Natural killer cell treated with Interleukin-12 subunit alpha and Interleukin-12 subunit beta and Interleukin-15 and Interleukin-18, amount 100 ng/mL, for 72 hours (primary cell): ENCODE data around the gene ADSS1. TPM values are rescaled to one million over a fixed set of nuclear protein-coding genes. Genes with fewer than 3 reads are reported as not detected.
A peak's percentile ranks its signal among the peaks of the same experiment; 100 is the strongest.

Experiments
- ATAC-seq, 2 donors: fragments of 150-1000 bp; cut with Tn5 transposase in 1 of 2; sonication (Bioruptor Pico), chemical (Tn5 transposase) in 1 of 2; 2 replicates each; pipeline ENCODE4 v1.10.0; 2021
- DNase-seq: peaks from one replicate; pipeline ENCODE4 v3.0.0; 2022; ENCODE audit warnings: low spot score
- H3K27ac Mint-ChIP-seq, 2 donors: 1 replicate in 1 of 2; 2 replicates in 1 of 2; pipeline ENCODE4 v1.8.0; 2022; ENCODE audit warnings: mixed read lengths in 2 of 2, mild to moderate bottlenecking in 1 of 2, moderate library complexity in 1 of 2
- H3K27me3 Mint-ChIP-seq, 2 donors: 1 replicate in 1 of 2; 2 replicates in 1 of 2; pipeline ENCODE4 v1.8.0; 2022; ENCODE audit warnings: mixed read lengths in 2 of 2
- H3K36me3 Mint-ChIP-seq: one replicate; pipeline ENCODE4 v1.8.0; 2022; ENCODE audit warnings: mixed read lengths
- H3K4me1 Mint-ChIP-seq, 2 donors: 1 replicate in 1 of 2; 2 replicates in 1 of 2; pipeline ENCODE4 v1.8.0; 2022; ENCODE audit warnings: low read depth in 2 of 2, mixed read lengths in 2 of 2, mild to moderate bottlenecking in 1 of 2
- H3K4me3 Mint-ChIP-seq: one replicate; pipeline ENCODE4 v1.8.0; 2022; ENCODE audit warnings: mixed read lengths
- H3K9me3 Mint-ChIP-seq: 2 replicates; pipeline ENCODE4 v1.8.0; 2022; ENCODE audit warnings: mixed read lengths
- total RNA-seq, 2 donors: library from RNA; stranded (reverse); gene quantifications; one replicate each; pipeline ENCODE4 v1.2.3, GENCODE V29; 2022

ADSS1 gene
- total RNA-seq = under 1 TPM; 0.50 to 0.61 TPM

DNA sequence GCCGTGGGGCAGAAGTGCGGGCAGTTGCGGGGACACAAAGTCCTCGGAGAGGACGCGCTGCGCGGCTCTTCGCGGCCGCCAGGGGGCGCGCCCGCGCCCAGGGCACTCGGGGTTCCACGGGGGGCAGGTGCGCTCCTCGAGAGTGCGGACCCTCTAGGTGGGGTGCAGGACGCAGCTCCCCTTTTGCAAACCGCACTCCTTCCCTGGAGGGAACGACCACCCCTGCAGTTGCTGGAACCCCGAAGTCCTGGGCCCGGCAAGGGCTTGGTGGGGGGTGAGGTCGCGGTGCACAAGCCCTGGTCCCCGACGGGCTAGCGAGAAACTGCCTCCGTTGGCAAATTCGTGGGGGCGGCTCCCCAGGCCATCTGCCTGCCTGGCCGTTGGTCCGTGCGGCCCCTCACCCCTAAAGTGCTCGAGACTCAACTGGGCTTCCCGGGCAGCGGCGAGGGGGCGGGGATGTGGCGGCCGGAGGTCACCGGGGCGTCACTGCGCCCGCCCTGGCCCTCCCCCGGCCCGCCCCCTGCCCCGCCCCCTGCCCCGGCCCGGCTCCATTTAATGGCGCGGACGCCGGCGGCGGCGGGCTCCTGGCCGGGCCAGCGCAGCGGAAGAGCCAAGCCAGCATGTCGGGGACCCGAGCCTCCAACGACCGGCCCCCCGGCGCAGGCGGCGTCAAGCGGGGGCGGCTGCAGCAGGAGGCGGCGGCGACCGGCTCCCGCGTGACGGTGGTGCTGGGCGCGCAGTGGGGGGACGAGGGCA lies at the start of gene ADSS1:
Gene ADSS1, plus strand, starts transcription at position 579 of the 756 bp plus-strand sequence. Its CDS starts 42 bp downstream, at position 621.
- no peaks in the 10 kb centered on the region for H3K9me3 Mint-ChIP-seq
- H3K27ac Mint-ChIP-seq = no peak within 1 kb of the TSS
- peaks cover 0 to 5% of the 10 kb centered on the region in 2 donors for H3K4me1 Mint-ChIP-seq
- ATAC-seq = peak; percentile 85 to 92
- DNase-seq = peak; percentile 84
- peaks cover 0 to 4% of the 10 kb centered on the region in 2 donors for H3K27me3 Mint-ChIP-seq
- H3K36me3 Mint-ChIP-seq = no peaks in the 10 kb centered on the region
- H3K4me3 Mint-ChIP-seq = peak within 1 kb of the TSS; percentile 55

DNA sequence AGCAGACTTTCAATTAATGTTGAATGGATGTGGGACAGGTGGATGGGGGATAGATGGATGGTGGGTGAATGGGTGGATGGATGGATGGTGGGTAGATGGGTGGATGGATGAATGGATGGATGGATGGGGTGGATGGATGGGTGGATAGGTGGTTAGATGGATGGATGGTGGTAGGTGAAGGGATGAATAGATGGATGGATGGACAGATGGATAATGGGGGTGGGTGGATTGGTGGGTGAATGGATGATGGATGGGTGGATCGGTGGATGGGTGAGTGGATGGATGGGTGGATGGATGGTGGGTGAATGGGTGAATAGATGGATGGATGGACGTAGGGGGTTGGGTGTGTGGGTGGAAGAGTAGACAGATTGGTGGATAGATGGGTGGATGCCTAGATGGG lies 48.6 kb upstream of the ADSS1 start:
- H3K4me1 Mint-ChIP-seq = peaks cover 6 to 7% of the 10 kb centered on the region in 2 donors
- peaks cover 13 to 17% of the 10 kb centered on the region in 2 donors for H3K27me3 Mint-ChIP-seq
- H3K9me3 Mint-ChIP-seq = no peaks in the 10 kb centered on the region
- H3K36me3 Mint-ChIP-seq = no peaks in the 10 kb centered on the region
- DNase-seq (no peak), ATAC-seq (no peak)
- peak overlapping the region; percentile 15 for H3K4me3 Mint-ChIP-seq
- H3K27ac Mint-ChIP-seq = no peak overlapping the region

DNA sequence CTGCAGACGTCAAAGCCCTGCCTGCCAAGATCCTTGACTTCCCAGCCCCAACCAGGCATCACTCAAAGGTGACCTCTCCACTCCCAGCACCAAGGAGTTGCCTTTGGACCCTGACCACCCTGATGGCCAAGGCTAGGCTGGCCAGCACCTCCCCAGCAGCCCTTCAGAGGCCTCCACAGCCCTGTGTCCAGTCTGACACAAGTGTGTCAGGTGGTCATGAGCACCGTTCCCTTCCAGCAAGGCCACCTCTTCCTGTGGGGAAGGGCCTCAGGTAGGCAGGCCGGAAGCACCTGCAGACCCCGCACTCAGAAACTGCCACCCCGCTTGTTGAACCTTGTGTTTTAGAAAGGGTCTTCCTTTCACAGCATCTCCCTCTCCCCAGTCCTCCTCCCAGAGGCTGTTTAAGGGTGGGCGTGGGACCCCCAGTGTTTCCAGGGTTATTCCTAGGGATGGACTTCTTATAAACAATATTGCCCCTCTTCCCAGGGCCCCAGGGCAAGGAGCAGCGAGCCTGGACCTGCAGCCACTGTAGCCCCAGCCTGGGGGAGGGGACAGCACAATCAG lies 47.8 kb upstream of the ADSS1 start:
- H3K27me3 Mint-ChIP-seq = peaks cover 12 to 13% of the 10 kb centered on the region in 2 donors
- peaks cover 6 to 7% of the 10 kb centered on the region in 2 donors for H3K4me1 Mint-ChIP-seq
- no peak overlapping the region for H3K4me3 Mint-ChIP-seq
- H3K36me3 Mint-ChIP-seq = no peaks in the 10 kb centered on the region
- H3K27ac Mint-ChIP-seq = no peak overlapping the region
- ATAC-seq (no peak), DNase-seq (no peak)
- H3K9me3 Mint-ChIP-seq = no peaks in the 10 kb centered on the region

DNA sequence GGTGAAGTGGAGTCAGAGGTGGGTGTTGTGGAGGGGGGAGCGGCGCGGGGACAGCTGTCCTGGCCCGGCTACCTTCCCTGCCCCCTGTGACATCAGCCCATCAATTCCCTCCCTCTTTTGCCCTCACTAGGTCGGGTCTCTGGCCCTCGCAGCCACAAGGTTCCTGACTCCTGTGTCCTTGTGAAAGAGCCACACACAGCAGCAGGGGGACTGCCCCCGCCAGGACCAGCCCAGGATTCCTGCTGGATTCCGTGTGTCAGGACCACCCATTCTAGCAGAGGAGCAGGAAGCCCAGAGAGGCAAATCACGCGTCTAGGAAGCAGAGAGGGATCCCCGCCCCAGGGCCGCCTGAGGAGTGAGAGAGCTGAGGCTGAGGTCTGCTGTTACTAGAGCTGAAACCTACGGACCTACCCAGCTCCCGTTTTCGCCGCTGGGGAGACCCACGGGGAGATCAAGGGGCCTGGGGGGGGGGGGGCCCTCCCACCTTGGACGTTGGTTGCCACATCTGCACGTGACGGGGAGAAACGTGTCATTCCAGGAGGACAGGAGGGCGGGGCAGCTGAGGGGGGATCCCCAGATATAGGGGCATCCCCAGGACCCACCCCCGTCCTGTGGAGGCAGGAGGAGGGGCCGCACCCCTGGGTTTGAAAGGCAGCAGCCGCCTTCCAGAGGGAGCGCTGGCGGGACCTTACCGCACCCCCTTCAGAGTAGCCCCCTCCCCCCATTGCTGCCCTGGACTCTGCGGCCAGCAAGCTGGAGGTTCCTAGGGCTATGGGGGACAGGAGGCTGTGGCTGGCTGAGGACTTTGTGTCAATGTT lies 47.1 kb upstream of the ADSS1 start:
- H3K9me3 Mint-ChIP-seq = no peaks in the 10 kb centered on the region
- H3K27ac Mint-ChIP-seq = no peak overlapping the region
- H3K4me3 Mint-ChIP-seq = peak overlapping the region; percentile 61
- H3K4me1 Mint-ChIP-seq = peaks cover 6 to 7% of the 10 kb centered on the region in 2 donors
- H3K36me3 Mint-ChIP-seq = no peaks in the 10 kb centered on the region
- DNase-seq = no peak
- peak; percentile 1 to 8 for ATAC-seq
- peaks cover 14 to 17% of the 10 kb centered on the region in 2 donors for H3K27me3 Mint-ChIP-seq

DNA sequence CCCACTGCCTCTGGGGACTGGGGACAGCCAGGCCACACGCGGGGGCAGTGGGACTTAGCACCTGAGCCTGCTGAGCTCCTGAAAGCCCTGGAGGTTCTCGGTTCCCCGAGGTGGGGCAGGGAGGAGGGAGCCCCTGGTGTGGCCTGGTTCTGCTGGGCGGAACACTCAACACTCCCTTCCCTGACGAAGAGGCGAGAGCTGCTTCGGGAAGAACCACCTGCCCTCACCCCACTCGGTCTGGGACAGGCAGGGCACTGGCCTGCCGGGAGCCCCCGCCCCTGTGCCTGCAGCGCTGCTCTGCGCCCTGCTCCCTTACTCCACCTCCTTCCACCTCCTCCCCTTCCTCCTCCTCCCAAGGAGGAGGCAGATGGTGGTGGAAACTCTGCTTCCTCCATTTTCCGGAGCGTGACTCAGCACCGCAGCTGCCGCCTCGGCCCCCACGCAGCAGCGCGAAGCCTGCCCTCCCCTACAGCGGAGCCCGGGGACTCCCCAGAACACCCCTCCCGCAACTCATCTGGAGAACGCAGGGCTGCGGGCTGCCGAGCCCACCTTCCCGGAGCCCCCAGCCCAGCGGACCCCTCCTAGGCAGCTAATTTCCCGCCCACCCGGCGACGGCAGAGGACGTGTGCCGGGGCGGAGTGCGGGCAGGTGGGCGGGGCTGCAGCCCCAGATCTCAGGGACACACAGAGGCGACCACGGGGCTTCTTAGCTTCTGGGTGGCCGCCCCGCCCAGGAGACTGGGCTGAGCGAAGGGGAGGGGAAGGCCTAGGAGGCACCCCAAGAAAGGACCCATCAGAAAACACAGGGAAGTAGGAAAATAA lies 46.3 kb upstream of the ADSS1 start:
- H3K4me1 Mint-ChIP-seq = peaks cover 6 to 7% of the 10 kb centered on the region in 2 donors
- peak overlapping the region; percentile 31 to 62 for H3K27ac Mint-ChIP-seq
- no peaks in the 10 kb centered on the region for H3K36me3 Mint-ChIP-seq
- peak; percentile 83 for DNase-seq
- no peaks in the 10 kb centered on the region for H3K9me3 Mint-ChIP-seq
- H3K27me3 Mint-ChIP-seq = peaks cover 11 to 17% of the 10 kb centered on the region in 2 donors
- peak; percentile 82 to 87 for ATAC-seq
- peak overlapping the region; percentile 64 for H3K4me3 Mint-ChIP-seq

DNA sequence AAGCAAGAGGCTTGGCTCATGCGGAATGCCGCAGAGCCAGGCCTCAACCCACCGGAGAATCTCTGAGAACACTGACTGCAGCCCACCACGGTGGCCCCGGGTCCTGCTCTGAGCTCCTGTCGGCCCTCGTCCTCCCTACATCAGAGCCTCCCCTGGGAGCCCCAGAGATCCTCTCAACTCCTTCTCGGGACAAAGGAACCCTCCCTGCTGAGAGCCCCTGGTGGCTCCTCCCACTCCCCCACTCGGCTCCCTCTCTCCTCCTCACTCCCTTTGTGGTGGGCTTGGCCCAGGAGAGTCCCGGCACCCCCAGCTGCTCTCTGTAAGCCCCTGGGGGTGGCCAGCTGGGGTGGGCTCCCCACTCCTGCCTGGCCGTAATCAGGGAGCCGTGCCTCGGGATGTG lies 45.7 kb upstream of the ADSS1 start:
- Mint-ChIP-seq H3K27me3 (peaks cover 11 to 17% of the 10 kb centered on the region in 2 donors), H3K4me3 (peak overlapping the region; percentile 64), H3K9me3 (no peaks in the 10 kb centered on the region), H3K27ac (peak overlapping the region in 1 of 2 donors; percentile 62), H3K36me3 (no peaks in the 10 kb centered on the region), H3K4me1 (peaks cover 6 to 7% of the 10 kb centered on the region in 2 donors)
- no peak for DNase-seq
- no peak for ATAC-seq

DNA sequence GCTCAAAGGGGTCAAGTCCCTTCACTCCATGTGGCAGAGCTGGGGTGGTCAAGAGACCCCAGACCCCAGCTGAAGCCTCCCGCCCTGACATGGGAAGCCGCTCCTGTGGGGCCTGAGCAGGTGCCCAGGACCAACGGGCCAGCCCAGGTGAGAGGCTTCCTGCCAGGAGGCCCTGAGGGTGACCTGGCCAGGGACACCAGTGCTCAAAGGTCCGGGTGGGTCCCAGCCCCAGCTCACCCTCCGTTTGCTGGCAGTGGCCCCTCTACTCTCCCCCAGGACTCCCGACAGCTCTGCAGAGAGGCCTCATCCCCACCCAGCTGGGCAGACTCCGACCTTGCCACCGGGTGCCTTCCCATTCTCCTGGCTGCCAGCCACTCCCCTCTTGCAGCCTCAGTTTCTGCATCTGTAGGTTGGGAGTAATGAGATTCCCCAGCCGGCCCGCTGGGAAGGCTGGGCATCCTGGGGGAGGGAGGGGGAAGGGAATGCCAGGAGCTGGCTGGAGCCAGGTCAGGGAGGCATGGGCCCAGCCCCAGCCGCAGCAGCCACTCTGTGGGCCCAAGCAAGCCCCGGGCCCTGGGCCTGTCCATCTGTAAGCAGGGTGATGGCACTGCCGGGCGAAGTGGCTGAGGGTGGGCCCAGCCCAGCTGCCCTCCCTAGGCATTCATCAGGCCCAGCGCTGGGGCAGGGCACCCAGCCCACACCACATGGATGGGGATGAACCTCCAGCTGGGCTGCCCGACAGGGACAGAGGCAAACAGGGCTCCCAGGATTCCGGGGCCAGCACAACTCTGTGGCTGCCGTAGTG lies 44.9 kb upstream of the ADSS1 start:
- DNase-seq (no peak), ATAC-seq (no peak)
- H3K9me3 Mint-ChIP-seq = no peaks in the 10 kb centered on the region
- no peak overlapping the region for H3K4me3 Mint-ChIP-seq
- H3K36me3 Mint-ChIP-seq = no peaks in the 10 kb centered on the region
- no peak overlapping the region for H3K27ac Mint-ChIP-seq
- peaks cover 4 to 6% of the 10 kb centered on the region in 2 donors for H3K4me1 Mint-ChIP-seq
- H3K27me3 Mint-ChIP-seq = peaks cover 11 to 17% of the 10 kb centered on the region in 2 donors

DNA sequence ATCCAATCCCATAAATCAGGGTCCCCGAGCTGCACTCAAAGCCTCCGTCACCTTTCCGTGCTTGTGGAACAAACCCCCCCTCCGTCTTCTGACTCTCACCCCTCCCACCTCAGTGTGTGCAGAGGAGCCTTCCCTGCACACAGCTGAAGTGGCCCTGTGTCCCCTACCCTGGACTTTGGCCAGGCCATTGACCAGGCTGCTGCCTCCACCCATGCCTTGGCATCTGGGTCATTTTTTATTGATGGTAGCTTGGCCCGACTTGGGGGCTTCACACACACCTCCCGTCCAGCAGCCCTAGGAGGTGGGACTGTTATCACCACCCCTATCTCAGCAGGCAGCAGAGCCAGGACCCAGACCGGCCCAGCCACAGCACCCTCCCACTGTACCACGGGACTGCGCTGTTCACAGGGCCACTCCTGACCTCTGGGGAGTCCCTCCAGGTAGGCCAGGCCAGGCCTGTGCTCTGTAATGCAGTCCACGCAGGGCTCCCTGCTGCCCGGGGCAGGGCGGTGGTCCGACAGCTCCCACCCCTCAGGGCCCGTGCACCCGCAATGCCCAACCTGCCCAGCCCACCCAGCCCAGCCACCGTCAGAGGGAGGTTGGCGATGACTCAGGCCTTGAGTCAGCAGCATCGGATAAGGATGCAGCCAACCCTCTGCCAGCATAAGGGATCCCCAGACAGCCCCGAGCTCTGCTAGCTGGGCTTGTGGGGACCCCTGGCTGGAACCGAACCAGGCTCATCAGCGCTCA lies 43.8 kb upstream of the ADSS1 start:
- no peak for DNase-seq
- H3K4me1 Mint-ChIP-seq = peaks cover 5 to 6% of the 10 kb centered on the region in 2 donors
- H3K4me3 Mint-ChIP-seq = no peak overlapping the region

DNA sequence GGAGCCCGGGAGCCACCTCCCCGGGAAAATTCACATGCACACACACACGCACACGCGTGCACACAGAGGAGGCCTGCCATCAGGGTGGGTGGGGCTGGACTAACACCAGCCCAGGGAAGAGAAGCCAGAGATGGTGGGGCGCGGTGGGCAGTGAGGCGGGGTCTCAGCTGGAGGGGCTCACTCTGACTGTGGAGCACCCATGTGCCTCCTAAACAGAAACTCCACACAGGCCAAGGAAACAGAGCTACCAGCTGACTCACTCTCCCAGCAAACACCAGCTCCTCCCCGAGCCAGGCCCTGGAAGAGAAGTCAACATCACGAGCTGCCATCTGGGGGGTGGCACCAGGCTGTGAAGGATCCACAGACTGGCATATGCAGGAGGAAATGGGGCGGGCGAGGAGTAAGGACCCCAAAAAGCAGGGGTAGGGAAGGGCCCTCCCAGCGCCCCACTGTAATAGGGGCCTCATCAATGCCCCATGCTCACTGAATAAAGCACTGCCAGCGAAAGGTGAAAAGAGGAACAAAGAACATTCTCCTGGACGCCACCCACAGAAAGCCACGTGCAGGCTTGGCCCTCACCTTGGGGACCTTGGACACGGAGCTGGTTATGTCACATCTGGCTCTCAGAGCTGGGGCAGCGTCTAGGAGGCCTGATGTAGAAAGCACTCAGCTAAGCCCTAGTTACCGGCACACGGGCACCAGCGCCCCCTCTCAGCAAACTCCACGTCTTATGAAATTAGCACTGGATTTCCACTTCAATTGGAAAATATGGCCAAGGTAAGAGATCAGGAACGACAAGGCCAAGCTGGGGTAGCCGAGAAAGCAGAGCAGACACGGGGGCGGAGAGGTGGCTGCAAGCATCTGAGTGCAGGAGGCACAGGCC lies 43.0 kb upstream of the ADSS1 start:
- Mint-ChIP-seq H3K4me1 (peaks cover 4 to 7% of the 10 kb centered on the region in 2 donors), H3K27ac (no peak overlapping the region), H3K27me3 (peaks cover 8 to 13% of the 10 kb centered on the region in 2 donors), H3K36me3 (no peaks in the 10 kb centered on the region), H3K4me3 (no peak overlapping the region), H3K9me3 (no peaks in the 10 kb centered on the region)
- DNase-seq (no peak), ATAC-seq (no peak)

More for the DNA sequence above, 43.8 kb upstream of the ADSS1 start:
- peak overlapping the region in 1 of 2 donors; percentile 21 for H3K27ac Mint-ChIP-seq
- no peak for ATAC-seq
- H3K27me3 Mint-ChIP-seq = peaks cover 11 to 14% of the 10 kb centered on the region in 2 donors
- H3K36me3 Mint-ChIP-seq = no peaks in the 10 kb centered on the region
- no peaks in the 10 kb centered on the region for H3K9me3 Mint-ChIP-seq

DNA sequence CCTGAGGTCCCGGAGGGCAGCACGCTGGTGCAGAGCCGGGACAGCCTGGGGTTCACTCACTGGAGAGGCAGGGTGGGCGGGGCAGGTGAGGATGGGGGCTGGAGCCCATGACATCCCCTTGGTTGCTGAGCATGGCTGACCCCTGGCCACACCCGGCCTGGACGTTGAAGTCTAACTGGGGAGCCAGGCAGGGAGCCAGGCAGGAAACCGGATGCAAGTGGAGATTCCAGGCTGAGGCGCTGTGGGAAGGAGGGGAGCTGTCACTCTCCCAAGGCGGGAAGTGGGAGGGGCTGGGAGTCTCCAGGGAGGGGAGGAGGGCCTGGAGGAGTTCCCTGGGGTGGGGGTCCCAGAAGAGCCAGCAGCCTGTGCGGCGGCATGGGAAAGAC lies 42.3 kb upstream of the ADSS1 start:
- peaks cover 8 to 13% of the 10 kb centered on the region in 2 donors for H3K27me3 Mint-ChIP-seq
- H3K9me3 Mint-ChIP-seq = no peaks in the 10 kb centered on the region
- peaks cover 6 to 7% of the 10 kb centered on the region in 2 donors for H3K4me1 Mint-ChIP-seq
- no peak for DNase-seq
- no peak overlapping the region for H3K4me3 Mint-ChIP-seq
- no peak overlapping the region for H3K27ac Mint-ChIP-seq
- no peaks in the 10 kb centered on the region for H3K36me3 Mint-ChIP-seq
- no peak for ATAC-seq

DNA sequence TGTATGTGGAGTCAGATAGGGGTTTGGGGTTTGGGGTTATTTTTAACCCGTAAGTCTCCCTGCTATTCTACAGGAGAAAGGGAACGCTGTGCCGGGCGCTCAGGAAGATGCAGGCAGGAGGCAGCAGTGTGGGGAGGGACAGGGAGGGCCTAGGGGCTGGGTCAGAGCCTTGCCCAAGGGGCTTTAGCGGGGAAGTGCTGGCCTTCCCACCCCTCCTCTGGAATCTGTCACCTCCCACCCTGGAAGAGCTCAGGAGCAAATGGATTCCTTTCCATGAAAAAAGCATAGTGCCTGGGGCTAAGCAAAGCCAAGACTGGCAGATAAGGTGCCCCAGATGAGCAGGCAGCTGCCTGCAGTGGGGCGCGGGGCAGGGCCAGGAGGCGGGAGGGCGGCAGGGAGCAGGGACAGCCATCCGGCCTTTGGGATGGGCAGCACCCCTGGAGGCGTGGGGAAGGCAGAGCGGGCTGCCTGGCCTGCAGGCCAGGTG lies 41.9 kb upstream of the ADSS1 start:
- peaks cover 7 to 10% of the 10 kb centered on the region in 2 donors for H3K4me1 Mint-ChIP-seq
- DNase-seq (no peak), ATAC-seq (no peak)
- H3K36me3 Mint-ChIP-seq = no peaks in the 10 kb centered on the region
- H3K9me3 Mint-ChIP-seq = no peaks in the 10 kb centered on the region
- H3K27ac Mint-ChIP-seq = no peak overlapping the region
- peaks cover 8 to 11% of the 10 kb centered on the region in 2 donors for H3K27me3 Mint-ChIP-seq
- H3K4me3 Mint-ChIP-seq = no peak overlapping the region
